Raji (cell line): ENCODE measurements around the gene PSMB8.
A peak's percentile ranks its signal among the peaks of the same experiment; 100 is the strongest.

Experiments used
- POLR2A ChIP-seq: IDR thresholded peaks from 2 replicates; pipeline ENCODE4 v1.6.1; 2011; ENCODE audit warnings: low read depth, low read length, control low read depth; ENCODE audit not compliant: insufficient read depth

Gene PSMB8

DNA sequence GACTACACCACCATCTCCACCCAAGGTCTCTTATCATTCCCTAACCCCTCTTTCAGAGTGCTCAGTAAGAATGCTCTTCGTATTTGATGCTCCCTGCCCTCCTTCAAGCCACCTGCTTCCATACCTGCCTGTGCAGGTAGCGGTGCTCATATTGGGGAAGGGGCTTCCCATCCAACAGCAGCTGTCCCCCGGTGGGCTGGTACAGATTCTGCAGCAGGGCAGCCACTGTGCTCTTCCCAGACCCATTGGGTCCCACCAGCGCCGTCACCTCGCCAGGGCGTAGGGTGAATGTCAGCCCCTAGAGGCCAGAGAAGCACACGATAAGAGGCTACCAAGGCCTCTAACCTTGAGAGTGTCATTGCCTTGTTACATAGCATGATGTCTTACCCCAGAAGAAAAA, 3.9 kb upstream of the PSMB8 start:
- TF ChIP-seq POLR2A, result no peak

DNA sequence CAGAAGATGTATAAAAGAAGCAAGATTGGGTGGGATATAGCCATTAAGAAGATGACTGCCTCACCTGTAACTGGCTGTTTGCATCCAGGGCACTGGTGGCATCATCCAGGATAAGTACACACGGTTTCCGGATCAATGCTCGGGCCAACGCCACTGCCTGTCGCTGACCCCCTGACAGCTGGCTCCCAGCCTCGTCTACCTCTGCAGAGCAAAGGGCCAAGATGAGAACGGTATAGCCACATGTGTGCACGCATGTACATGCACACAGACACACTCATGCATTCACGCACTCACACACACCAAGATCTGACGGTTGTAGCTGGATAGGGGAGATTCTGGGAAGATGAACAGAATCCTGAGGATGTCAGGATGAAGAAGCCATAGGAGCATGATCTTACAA, 3.2 kb upstream of the PSMB8 start:
- TF ChIP-seq POLR2A, result no peak

- TF ChIP-seq POLR2A, result peak; percentile 10; the same call in 1 of the 2 replicates
Measured at GRCh38 chr6:32845384-32845884, 1.6 kb upstream of the PSMB8 start.

- no peak; the same call in 1 of the 2 replicates for TF ChIP-seq POLR2A
Measured at GRCh38 chr6:32844839-32845383, 1.1 kb upstream of the PSMB8 start.

- no peak for TF ChIP-seq POLR2A
Measured at GRCh38 chr6:32843331-32843978, 392 bp downstream of the PSMB8 start.

GRCh38 chr6:32842690-32843089, 1.2 kb downstream of the PSMB8 start:
- TF ChIP-seq POLR2A, result no peak

GRCh38 chr6:32842021-32842650, 1.7 kb downstream of the PSMB8 start:
- no peak for TF ChIP-seq POLR2A

DNA sequence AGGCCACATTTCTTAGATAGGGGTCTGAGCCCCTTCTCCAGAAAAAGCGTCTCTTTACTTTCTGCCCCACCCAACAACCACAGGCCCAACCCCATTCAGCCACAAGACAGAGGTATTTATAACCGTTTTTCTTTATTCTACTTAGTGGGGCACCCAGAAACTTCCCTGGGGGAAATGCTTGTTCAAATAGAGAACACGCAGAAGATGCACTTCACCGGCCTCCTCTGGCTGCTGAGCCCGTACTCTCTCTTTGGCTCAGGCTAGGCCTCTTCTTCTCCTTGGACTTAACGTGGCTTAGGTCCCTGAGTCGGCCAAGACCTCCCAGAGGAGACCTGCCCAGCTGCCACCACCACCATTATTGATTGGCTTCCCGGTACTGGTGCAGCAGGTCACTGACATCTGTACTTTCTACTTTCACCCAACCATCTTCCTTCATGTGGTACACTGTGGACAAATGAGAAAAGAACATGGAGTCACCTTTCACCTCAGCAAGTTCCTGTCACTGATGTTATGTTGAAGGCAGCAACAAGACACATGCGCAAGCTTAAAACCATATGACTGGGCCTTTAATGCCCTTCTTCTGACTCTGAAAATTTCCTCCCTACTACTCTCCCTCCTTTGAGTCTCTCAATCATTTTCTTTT, 3.1 kb downstream of the PSMB8 start:
- TF ChIP-seq POLR2A, result no peak

DNA sequence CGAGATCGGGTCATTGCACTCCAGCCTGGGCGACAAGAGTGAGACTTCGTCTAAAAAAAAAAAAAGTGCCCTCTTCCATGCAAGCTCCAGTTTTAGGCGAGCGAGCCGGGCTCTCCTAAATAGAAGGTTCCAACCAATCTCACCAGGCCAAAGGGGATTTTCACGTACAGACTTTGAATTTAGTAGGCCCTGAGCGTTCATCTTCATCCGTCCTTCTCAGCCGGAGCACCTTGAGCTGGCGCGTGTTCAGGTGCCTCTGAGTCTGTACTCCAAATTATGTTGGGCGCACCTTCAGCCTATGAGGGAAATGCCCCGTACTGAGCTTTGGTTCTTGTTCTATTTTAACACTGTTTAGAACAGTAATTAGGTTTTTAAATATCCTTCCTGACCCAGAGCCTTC, 4.5 kb downstream of the PSMB8 start:
- no peak for TF ChIP-seq POLR2A

DNA sequence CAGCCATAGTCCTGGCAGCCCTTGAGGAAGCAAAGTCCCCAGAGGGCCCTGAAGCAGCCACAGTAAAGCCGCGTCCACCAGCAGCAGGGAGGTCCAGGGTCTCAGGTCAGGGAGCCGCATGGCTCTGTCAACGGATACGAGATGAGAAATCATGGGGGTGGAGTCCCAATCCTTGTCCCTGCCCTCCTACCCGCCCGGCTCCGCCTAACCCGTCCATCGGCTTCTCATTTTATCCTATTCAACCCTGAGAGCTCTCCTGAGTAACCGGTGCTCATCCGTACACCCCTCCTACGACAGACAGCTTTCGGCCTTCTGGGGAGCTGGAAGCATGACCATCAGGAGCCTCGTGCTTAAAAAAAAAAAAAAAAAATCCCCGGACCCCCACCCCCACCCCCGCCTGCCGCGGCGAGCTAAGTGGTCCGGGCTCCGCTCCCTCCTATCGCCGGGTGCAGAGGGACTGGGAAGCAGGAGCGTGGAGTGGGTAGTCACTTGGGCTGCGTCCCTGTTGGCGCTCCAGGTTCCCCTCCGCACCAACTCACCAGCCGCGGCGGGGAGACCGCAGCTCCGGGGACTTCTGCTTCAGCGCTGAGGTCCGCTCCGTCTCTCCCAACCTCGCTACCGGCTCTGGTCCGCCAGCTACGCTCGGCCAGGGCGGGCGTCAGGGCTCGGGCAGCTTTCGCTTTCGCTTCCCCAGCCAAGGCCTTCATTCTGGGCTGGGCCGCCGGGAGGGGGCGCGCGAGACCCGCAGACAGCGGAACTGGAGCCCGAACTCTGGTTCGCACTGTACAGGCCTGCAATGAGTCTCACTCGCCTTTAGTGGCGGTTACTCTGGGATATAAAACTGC, 5.5 kb downstream of the PSMB8 start, which contains the start of gene TAP2:
TAP2 (minus strand) TSS at position 626 of the 845 bp plus-strand sequence; CDS start at position 120, 506 bp downstream.
- TF ChIP-seq POLR2A, result peak; percentile 75

GRCh38 chr6:32837651-32838113, 6.2 kb downstream of the PSMB8 start:
- no peak for TF ChIP-seq POLR2A

DNA sequence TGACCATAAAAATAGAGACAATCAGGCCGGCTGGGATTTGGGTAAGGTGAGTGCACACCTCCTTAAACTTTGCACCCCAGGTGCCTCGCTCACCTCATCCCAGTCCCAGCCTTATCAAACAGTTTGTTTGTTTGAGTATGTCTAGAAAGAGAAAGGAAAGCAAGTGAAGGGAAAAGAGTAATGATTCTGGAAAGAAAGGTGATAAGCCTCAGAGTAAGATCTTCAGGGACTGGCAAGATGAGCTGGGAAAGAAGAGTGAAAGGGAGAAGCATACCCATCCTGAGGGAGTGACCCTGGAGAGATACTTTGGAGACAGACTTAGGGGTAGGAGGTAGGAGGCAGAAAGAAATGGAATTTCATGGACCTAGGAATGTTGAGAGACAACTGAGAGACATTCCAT, 7.0 kb downstream of the PSMB8 start:
- no peak for TF ChIP-seq POLR2A

DNA sequence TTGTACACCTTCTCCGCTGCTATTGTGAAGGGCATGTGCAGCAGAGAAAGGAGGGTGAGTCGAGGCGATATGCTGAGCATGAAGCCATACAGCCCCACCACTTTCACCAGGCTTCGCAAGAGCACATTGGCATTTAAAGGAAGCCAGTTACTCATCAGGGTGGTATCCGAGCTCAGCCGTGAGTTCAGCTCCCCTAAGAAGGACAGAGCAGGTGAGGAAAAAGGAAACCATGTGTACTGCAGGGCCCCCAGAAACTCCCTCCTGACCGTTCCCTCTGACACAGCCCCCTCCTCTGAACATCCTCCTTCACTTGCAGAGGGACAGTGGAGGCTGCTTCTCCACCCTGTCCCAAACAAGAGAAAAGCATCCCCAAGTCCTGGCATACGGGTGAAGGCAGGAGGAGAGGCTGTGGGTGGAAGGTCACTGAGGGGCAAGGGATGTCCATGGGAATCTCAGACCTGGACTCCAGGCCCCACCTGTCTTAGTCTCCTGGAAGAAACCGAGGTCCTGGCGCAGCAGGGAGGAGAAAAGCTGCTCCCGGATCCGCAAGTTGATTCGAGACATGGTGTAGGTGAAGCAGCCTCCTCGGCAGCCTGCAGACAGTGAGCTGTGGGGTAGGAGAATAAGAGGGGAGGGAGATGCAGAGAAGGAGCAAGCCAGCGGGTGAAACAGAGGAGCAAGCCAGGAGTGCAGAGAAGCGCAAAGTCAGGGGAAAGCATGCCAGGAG, 8.5 kb downstream of the PSMB8 start:
- no peak for TF ChIP-seq POLR2A

DNA sequence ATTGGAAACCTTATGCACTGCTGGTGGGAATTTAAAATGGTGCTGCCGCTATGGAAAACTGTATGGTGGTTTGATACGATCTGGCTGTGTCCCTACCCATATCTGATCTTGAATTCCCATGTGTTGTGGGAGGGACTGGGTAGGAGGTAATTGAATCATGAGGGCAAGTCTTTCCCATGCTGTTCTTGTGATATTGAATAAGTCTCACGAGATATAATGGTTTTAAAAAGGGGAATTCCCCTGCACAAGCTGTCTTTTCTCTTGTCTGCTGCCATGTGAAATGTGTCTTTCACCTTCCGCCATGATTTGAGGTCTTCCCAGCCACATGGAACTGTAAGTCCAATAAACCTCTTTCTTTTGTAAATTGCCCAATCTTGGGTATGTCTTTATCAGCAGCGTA, 10.2 kb downstream of the PSMB8 start:
- TF ChIP-seq POLR2A, result no peak
